ENCODE measurements around the gene CAPZB. TPM values are rescaled to one million over a fixed set of nuclear protein-coding genes. Genes with fewer than 3 reads are reported as not detected.

Gene CAPZB
- total RNA-seq, 1 donor from 2014 or later, result 264 TPM

GRCh38 chr1:19327301-19327700 lies 158.0 kb downstream of the CAPZB start:
- H3K4me3 Mint-ChIP-seq, result no peak overlapping the region

GRCh38 chr1:19326748-19327065 lies 158.6 kb downstream of the CAPZB start:
- H3K36me3 Mint-ChIP-seq, result peaks cover 4% of the 10 kb centered on the region
- no peak overlapping the region for H3K4me3 Mint-ChIP-seq
- no peaks in the 10 kb centered on the region for H3K27me3 Mint-ChIP-seq
- no peak for DNase-seq (ENCODE audit: extremely low spot score, unreplicated experiment)
- no peaks in the 10 kb centered on the region for H3K9me3 Mint-ChIP-seq
- H3K27ac Mint-ChIP-seq, result no peak overlapping the region
- no peaks in the 10 kb centered on the region for H3K4me1 Mint-ChIP-seq (ENCODE audit: unreplicated experiment)
- TF ChIP-seq CTCF (conservative IDR thresholded peaks at IDR 0.05), result no peak

More at GRCh38 chr1:19327301-19327700, 158.0 kb downstream of the CAPZB start:
- Mint-ChIP-seq H3K36me3 (peaks cover 4% of the 10 kb centered on the region), H3K27ac (peak overlapping the region; percentile 10), H3K9me3 (no peaks in the 10 kb centered on the region), H3K4me1 (ENCODE audit: unreplicated experiment) (no peaks in the 10 kb centered on the region), H3K27me3 (no peaks in the 10 kb centered on the region)
- DNase-seq (ENCODE audit: extremely low spot score, unreplicated experiment), result no peak
- TF ChIP-seq CTCF (conservative IDR thresholded peaks at IDR 0.05), result no peak

GRCh38 chr1:19325958-19326747 lies 159.2 kb downstream of the CAPZB start:
- H3K4me3 Mint-ChIP-seq, result no peak overlapping the region
- H3K4me1 Mint-ChIP-seq (ENCODE audit: unreplicated experiment), result no peaks in the 10 kb centered on the region
- TF ChIP-seq CTCF (conservative IDR thresholded peaks at IDR 0.05), result no peak
- H3K9me3 Mint-ChIP-seq, result no peaks in the 10 kb centered on the region
- DNase-seq (ENCODE audit: extremely low spot score, unreplicated experiment), result no peak
- H3K27me3 Mint-ChIP-seq, result no peaks in the 10 kb centered on the region
- H3K27ac Mint-ChIP-seq, result no peak overlapping the region
- peaks cover 4% of the 10 kb centered on the region for H3K36me3 Mint-ChIP-seq

- Mint-ChIP-seq H3K36me3 (peaks cover 4% of the 10 kb centered on the region), H3K9me3 (no peaks in the 10 kb centered on the region), H3K4me1 (ENCODE audit: unreplicated experiment) (no peaks in the 10 kb centered on the region), H3K4me3 (no peak overlapping the region), H3K27me3 (no peaks in the 10 kb centered on the region), H3K27ac (no peak overlapping the region)
- DNase-seq (ENCODE audit: extremely low spot score, unreplicated experiment), result no peak
- no peak for TF ChIP-seq CTCF (conservative IDR thresholded peaks at IDR 0.05)
Observed at GRCh38 chr1:19325368-19325957, 159.9 kb downstream of the CAPZB start.

- no peak for DNase-seq (ENCODE audit: extremely low spot score, unreplicated experiment)
- no peaks in the 10 kb centered on the region for H3K4me1 Mint-ChIP-seq (ENCODE audit: unreplicated experiment)
- H3K36me3 Mint-ChIP-seq, result peaks cover 3% of the 10 kb centered on the region
- H3K27me3 Mint-ChIP-seq, result no peaks in the 10 kb centered on the region
- TF ChIP-seq CTCF (conservative IDR thresholded peaks at IDR 0.05), result no peak
- no peaks in the 10 kb centered on the region for H3K9me3 Mint-ChIP-seq
- H3K27ac Mint-ChIP-seq, result no peak overlapping the region
- H3K4me3 Mint-ChIP-seq, result no peak overlapping the region
Observed at GRCh38 chr1:19324665-19324990, 160.7 kb downstream of the CAPZB start.
